Effector CD4-positive, alpha-beta T cell (primary cell): Measurements from ENCODE around the gene STOM.
"Not testable (repeated sequence)": the region's sequence is repeated elsewhere in the genome, so short reads cannot be mapped to it uniquely, and the experiment has no call there.

Experiments used
- DNase-seq: peaks from one replicate; pipeline ENCODE4 v3.0.0-alpha.2; 2020
- total RNA-seq: gene quantifications from one replicate; lab custom pipeline; 2026; lab: John Stamatoyannopoulos, UW

STOM gene
- 18.9 reads per million, percentile 45 among the genes with 10 or more reads in this experiment for total RNA-seq

GRCh38 chr9:121369595-121370265 is at the start of gene STOM:
Gene STOM (minus strand): TSS chr9:121370250. CDS start chr9:121370187, 63 bp downstream.
- DNase-seq, result peak; percentile 57

GRCh38 chr9:121411993-121412392 is 41.9 kb upstream of the STOM start:
- DNase-seq, result no peak

- DNase-seq, result no peak
Observed at GRCh38 chr9:121405899-121406298, 35.8 kb upstream of the STOM start.

GRCh38 chr9:121404906-121405305 is 34.9 kb upstream of the STOM start:
- no peak for DNase-seq

GRCh38 chr9:121399883-121400607 is 30.0 kb upstream of the STOM start:
- no peak for DNase-seq

GRCh38 chr9:121399126-121399882 is 29.3 kb upstream of the STOM start:
- no peak for DNase-seq

- DNase-seq, result no peak
Observed at GRCh38 chr9:121398374-121398773, 28.3 kb upstream of the STOM start.

- DNase-seq, result not testable (repeated sequence)
Observed at GRCh38 chr9:121397277-121397676, 27.2 kb upstream of the STOM start.

GRCh38 chr9:121395558-121395957 is 25.5 kb upstream of the STOM start:
- no peak for DNase-seq

- no peak for DNase-seq
Observed at GRCh38 chr9:121394292-121394691, 24.2 kb upstream of the STOM start.

GRCh38 chr9:121393318-121393717 is 23.3 kb upstream of the STOM start:
- no peak for DNase-seq

GRCh38 chr9:121390372-121390771 is 20.3 kb upstream of the STOM start:
- no peak for DNase-seq

GRCh38 chr9:121388140-121388905 is 18.3 kb upstream of the STOM start:
- DNase-seq, result no peak

- DNase-seq, result no peak
Observed at GRCh38 chr9:121386442-121387175, 16.6 kb upstream of the STOM start.

GRCh38 chr9:121383715-121384114 is 13.7 kb upstream of the STOM start:
- DNase-seq, result no peak

- no peak for DNase-seq
Observed at GRCh38 chr9:121380846-121381245, 10.8 kb upstream of the STOM start.

- DNase-seq, result no peak
Observed at GRCh38 chr9:121376214-121376830, 6.3 kb upstream of the STOM start.

- no peak for DNase-seq
Observed at GRCh38 chr9:121373011-121373729, 3.1 kb upstream of the STOM start.

- no peak for DNase-seq
Observed at GRCh38 chr9:121372239-121373010, 2.4 kb upstream of the STOM start.

- no peak for DNase-seq
Observed at GRCh38 chr9:121371495-121372061, 1.5 kb upstream of the STOM start.
